T-helper 1 cell treated with Interleukin-12 subunit alpha and Interleukin-12 subunit beta and Interleukin-4 antibody, amounts not matched to agents 30 ng/mL and 1 ng/mL, for 36 hours (primary cell): Measurements from ENCODE around the gene AFF1. TPM values are rescaled to one million over a fixed set of nuclear protein-coding genes. Genes with fewer than 3 reads are reported as not detected.

Experiments used
- intact Hi-C: fragments of 100-400 bp; cut with micrococcal nuclease; formaldehyde crosslinking; loops from one replicate; pipeline ENCODE4 v1.15.1; 2024
- total RNA-seq: library from RNA; stranded (reverse); gene quantifications from 2 replicates; pipeline ENCODE4 v1.2.3, GENCODE V29; 2022

AFF1 gene
- total RNA-seq: 72.1 and 76.0 TPM in 2 replicates

GRCh38 chr4:86934771-86935565 lies at the start of gene AFF1:
Gene AFF1 (plus strand): TSS chr4:86935011. CDS start chr4:86948534, 13,523 bp downstream.
- intact Hi-C loops: loop anchor here (1.0 to 10.0 kb wide), 9 partner anchors 13 to 1887 kb away; partner anchors contain the start of genes HERC3, HERC5, KLHL8 and PPM1K

GRCh38 chr4:86890790-86891189 lies 44.0 kb upstream of the AFF1 start:
- intact Hi-C loops: loop anchor here (5.0 to 10.0 kb wide), 2 partner anchors 528 to 1806 kb away; partner anchors contain the start of gene MAPK10

- intact Hi-C loops: loop anchor here (5.0 to 10.0 kb wide), 2 partner anchors 530 to 1807 kb away; partner anchors contain the start of gene MAPK10
Observed at GRCh38 chr4:86891762-86892635, 42.8 kb upstream of the AFF1 start, which contains the start of gene C4orf36. Gene C4orf36 (minus strand): TSS chr4:86892422. CDS start chr4:86891520, 902 bp downstream.

- intact Hi-C loops: loop anchor here (5.0 to 10.0 kb wide), 2 partner anchors 530 to 1808 kb away; partner anchors contain the start of gene MAPK10
Observed at GRCh38 chr4:86892636-86892960, 42.2 kb upstream of the AFF1 start.

GRCh38 chr4:86893136-86893535 lies 41.7 kb upstream of the AFF1 start:
- intact Hi-C loops: loop anchor here (5.0 to 10.0 kb wide), 2 partner anchors 531 to 1808 kb away; partner anchors contain the start of gene MAPK10

GRCh38 chr4:86894455-86894854 lies 40.4 kb upstream of the AFF1 start:
- intact Hi-C loops: loop anchor here (2.0 to 10.0 kb wide), 5 partner anchors 242 to 1810 kb away; partner anchors contain the start of gene MAPK10

GRCh38 chr4:86895692-86896488 lies 38.9 kb upstream of the AFF1 start:
- intact Hi-C loops: loop anchor here (1.0 to 10.0 kb wide), 7 partner anchors 243 to 1811 kb away; partner anchors contain the start of gene PTPN13

- intact Hi-C loops: loop anchor here (5.0 to 10.0 kb wide), 2 partner anchors 304 to 1812 kb away; partner anchors contain the start of gene PTPN13
Observed at GRCh38 chr4:86896596-86896995, 38.2 kb upstream of the AFF1 start.

- intact Hi-C loops: loop anchor here (5.0 to 10.0 kb wide), 2 partner anchors 306 to 1814 kb away; partner anchors contain the start of gene PTPN13
Observed at GRCh38 chr4:86898562-86898961, 36.2 kb upstream of the AFF1 start.

GRCh38 chr4:86901864-86902263 lies 32.9 kb upstream of the AFF1 start:
- intact Hi-C loops: no loop called here

- intact Hi-C loops: no loop called here
Observed at GRCh38 chr4:86908251-86908657, 26.6 kb upstream of the AFF1 start.

GRCh38 chr4:86909546-86910295 lies 25.1 kb upstream of the AFF1 start:
- intact Hi-C loops: no loop called here

- intact Hi-C loops: no loop called here
Observed at GRCh38 chr4:86910369-86910768, 24.4 kb upstream of the AFF1 start.

GRCh38 chr4:86910820-86911684 lies 23.8 kb upstream of the AFF1 start:
- intact Hi-C loops: no loop called here

GRCh38 chr4:86916392-86916791 lies 18.4 kb upstream of the AFF1 start:
- intact Hi-C loops: no loop called here

GRCh38 chr4:86917212-86918039 lies 17.4 kb upstream of the AFF1 start:
- intact Hi-C loops: no loop called here

GRCh38 chr4:86918539-86919072 lies 16.2 kb upstream of the AFF1 start:
- intact Hi-C loops: no loop called here
